Stimulated activated CD4-positive, alpha-beta T cell treated with anti-CD3 and anti-CD28 coated beads, Interleukin-4, amount 100 ng/mL, for 24 hours (primary cell): ENCODE measurements around the gene RAB1B.
A peak's percentile ranks its signal among the peaks of the same experiment; 100 is the strongest.

Experiments
- DNase-seq: peaks from one replicate; pipeline ENCODE4 v3.0.0-alpha.2; 2020

The RAB1B gene

DNA sequence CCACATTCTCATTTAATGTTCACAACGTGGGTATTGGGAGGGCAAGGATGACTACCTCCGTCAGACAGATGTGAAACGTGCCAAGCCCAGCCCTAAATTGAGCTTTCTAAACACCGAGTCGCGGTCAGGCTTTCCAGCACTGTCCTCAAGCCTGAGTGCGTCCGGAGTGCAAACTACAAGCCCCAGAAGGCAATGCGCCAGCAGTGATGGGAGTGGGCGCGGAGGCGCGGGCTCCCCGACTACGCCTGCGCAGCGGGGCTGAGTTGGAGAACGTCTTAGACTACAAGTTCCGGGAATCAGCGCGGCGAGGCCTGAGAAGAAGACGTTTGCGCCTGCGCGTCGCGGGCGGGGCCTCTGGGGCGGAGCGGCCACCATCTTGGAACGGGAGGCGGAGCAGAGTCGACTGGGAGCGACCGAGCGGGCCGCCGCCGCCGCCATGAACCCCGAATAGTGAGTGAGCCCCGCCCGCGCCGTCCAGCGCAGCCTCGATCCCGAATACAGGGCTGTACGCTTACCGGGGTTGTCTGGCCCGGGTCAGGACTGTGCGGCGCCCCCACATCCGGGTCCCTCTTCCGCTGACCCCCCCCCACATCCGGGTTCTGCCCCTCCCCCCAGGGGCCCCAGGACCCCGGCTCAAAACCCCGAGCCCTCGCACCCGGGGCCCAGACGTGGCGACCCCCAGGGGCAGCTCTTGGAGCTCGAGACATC lies at the start of gene RAB1B:
TSS of gene RAB1B (plus strand) at position 396 of the 708 bp plus-strand sequence. CDS start at position 437, 41 bp downstream.
- peak; percentile 100 for DNase-seq

DNA sequence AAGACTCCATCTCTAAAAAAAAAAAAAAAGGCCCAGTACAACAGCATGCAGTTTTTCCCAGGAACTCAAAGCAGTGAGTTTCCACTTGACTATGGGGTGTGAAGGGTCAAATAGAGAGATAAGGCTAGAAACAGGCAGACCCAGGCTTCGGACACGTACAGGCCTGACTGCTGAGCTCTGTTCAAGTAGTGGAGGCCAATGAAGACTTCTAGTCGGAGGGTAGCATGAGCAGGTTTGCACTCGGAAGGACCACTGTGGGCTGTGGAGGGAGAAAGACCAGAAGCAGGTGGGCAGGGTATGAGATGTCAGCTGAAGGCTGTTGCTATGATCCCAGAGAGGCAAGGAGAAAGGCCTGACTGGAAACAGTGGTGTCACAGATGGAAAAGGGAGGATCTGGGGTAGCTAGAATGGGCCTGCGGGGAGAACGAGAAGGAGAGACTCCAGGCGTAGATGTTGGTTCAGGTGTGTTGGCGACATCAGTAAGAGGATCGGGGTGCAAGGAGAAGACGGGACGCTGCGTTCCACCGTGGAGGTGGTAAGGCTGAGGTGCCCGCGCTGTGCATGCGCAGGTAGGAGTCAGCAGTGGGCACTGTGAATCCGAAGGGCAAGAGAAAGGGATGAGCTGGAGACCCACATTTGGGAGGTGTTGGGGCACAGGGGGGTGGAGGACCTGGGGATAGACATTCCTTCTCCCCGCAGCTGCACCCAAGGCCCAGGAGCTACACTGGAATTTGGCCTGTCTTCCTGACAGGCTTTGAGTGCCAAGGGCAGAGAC lies 49.4 kb upstream of the RAB1B start:
- no peak for DNase-seq

DNA sequence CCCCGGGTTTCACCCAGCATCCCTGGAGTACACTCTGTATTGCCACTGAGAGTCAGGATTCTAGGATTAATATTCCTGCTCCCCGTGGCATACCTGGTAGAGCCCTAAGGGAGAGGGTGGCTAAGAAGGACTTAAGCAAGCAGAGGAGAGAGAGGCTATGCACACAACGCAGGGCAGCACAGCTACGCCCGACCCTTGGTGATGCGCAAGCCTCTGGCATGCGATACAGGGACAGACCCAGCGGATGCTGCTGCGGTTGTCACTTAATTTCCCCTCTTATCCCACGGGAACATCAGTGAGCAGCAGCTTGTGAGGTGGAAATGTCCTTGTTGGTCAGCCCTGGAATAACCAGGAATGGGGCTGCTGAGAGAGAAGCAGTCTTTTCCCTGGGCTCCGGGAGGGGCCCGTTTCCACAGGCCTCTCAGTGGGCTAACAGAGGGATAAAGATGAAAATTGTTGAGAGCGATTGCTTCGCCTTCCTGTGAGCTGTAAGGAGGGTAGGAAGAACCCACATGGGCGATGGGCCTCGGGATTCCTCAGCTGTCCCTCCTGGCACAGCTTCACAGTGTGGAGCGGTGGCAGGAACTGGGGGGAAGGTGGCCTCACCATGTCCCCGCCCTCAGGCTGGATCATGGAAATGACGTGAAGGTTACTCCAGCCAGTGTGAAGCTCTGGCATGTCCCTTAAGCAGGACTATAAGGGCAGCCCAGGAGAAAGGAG lies 48.4 kb upstream of the RAB1B start:
- DNase-seq: no peak

DNA sequence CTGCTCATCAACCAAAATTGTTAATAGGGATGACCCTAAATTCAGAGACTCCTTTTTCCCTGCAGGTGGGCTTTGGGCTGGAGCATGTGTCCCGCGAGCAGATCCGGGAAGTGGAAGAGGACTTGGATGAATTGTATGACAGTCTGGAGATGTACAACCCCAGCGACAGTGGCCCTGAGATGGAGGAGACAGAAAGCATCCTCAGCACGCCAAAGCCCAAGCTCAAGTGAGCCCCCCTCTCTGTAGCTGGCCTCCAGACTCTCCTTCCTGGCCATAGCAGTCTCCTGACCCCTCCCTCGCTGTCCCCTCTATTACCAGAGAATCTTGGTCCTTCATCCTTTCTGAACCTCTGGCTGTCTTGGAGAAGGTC lies 47.9 kb upstream of the RAB1B start:
- DNase-seq: no peak

DNA sequence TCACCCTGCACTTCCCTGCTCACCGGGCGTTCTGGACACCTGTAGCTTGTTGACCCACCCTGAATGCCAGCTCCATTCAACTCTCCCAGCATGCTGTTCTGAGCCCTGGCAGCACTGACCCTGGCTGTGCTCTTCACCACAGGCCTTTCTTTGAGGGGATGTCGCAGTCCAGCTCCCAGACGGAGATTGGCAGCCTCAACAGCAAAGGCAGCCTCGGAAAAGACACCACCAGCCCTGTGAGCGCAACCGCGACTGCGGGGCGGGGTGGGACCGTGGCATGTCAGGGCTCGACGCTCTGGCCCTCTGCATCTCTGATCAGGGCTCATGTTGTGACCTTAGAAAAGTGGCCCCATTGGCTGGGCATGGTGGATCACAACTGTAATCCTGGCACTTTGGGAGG lies 47.4 kb upstream of the RAB1B start:
- no peak for DNase-seq

DNA sequence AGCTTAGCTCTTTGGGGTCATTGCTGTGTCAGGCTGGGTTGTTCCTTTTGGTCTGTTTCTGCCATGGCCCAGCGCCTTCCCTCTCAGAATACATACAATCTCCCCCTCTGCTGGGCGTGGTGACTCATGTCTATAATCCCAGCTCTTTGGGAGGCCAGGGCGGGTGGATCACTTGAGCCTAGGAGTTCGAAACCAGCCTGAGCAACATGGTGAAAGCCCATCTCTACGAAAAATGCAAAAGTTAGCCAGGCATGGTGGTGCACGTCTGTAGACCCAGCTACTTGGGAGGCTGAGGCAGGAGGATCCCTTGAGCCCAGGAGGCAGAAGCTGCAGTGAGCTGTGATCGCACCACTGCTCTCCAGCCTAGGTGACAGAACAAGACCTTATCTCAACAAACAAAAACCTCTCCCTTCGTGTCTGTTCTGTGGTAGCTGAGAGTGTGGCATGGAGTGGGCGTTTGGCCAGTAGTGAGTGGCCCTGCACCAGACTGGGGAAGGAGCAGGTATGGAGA lies 46.7 kb upstream of the RAB1B start:
- no peak for DNase-seq

DNA sequence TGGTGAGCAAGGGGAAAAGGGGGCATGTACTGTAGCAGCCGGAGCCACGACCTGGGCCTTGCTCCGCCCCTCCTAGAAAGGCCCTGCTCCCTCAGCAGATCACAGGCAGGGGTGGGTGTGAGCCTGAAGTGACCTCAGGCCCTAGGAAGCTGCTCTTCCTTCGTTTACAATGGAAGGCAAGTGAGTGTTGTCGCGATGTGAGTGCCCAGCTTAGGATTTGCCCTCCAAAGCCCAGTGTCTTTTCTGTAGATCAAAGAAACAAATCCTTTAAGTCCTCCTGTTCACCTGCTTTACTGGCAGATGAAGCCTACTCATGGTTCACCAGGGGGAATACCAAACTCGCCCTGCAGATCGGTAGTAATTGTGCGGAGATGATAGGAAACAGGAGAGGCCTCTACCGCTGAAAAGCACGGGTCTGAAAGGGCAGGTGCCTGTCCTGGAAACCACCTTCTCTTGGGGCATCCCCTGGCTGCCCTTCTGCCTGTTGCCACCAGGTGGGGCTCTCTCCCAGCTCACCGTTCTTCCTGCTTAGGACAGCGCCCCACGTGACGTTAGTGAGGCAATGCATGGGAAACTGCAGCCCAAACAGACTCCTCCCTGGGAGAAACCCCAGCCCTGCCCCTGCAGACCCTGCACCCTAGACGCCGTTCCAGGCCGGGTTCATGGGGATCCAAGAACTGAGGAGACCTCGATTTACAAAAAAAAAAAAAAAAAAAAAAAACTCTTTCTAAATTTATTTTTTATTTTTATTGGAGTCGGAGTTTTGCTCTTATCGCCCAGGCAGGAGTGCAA lies 45.9 kb upstream of the RAB1B start:
- DNase-seq: peak; percentile 94

DNA sequence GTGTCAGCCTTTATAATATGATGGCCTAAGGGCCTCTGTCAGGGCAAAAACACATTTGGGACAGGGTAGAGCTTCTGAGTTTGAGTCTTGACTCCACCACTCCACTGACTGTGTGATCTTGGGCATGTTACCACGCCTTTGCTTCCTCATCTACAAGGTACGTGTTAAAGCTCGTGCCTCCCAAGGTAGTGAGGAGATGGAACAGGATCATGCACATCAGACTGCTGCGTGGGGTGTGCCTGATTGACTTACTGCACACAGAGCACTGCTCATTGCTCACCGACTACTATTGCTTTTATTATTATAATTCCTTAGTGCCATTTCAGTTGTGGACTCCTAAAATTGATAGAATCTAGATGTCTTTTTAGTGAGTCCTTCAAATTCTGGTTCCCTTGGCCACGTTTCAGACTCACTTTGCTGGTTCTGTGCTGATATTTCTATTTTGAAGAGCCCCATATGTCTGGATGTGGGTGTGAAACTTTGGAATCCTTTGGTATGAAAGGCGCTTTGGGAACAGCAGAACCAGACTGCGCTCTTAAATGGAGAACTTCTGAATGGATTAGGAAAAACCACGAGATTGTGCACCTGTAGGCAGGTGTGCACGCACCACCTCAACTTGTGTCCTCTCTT lies 44.1 kb upstream of the RAB1B start:
- DNase-seq: no peak

DNA sequence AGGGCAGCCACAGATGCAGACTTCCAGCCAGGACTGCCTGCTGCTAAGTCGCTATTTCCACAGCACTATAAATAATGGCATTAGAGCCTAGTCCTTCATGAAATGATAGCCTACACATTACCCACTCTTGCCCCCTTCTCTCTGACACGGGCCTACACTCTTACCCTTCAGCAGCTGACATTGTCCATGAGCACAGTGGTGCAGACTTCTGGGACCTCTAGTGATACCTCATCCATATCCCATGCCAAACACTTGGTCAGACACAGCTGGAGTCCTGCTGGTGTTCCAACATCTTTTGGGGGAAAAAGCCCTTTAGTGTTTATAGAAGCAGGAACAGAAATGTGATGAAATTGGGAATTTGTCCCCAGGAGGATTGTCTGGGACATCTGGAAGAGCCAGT lies 43.4 kb upstream of the RAB1B start:
- DNase-seq: no peak

DNA sequence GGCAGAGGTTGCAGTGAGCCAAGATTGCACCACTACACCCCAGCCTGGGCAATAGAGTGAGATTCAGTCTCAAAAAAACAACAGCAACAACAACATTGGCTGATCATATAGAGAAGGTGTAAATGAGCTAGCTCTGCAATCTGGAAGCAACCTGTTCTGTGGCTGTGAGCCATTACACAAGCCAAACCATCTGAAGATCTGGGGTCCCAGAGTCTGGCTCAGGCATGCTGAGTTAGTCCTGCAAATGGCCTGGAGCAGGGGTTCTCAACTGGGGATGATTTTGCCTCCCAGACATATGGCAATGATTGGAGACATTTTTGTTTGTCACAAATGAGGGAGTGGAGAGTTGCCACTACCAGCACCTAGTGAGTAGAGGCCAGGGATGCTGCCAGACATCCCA lies 42.3 kb upstream of the RAB1B start:
- DNase-seq: no peak

DNA sequence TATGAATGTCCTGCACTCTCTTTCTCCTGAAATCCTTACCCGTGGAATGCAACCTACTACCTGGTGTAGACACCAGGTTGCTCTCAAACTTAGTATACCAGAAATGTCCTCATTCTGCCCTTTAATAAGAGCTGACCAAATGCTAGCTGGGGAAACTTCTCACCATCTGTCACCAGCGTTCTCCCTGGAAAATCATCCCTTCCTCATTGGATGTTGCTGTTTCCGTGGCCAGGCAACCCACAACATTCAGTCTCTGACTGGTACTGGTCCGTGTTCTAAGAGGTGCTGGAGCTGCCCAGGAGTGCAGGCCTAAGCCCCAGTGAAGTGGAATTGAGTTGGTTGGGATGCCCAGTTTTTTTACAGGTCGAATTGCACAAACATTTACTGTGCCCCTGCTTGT lies 40.7 kb upstream of the RAB1B start:
- no peak for DNase-seq

DNA sequence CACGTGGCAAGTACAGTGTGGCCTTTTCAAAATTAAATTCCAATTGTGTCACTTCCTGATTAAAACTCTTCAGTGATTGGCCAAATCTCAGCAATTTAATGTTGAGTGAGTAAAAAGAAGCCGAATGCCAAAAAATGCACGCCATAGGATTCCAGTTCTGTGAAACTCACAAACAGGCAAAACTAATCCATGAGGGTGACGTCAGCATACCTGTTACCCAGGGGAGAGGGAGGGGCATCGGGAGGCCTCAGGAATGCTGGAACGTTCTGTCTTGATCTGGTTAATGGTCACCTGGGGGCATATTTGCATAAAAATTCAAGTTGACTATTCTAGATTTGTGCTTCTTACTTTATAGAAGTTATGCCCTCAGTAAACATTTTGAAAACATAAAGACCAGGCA lies 39.9 kb upstream of the RAB1B start:
- DNase-seq: no peak

DNA sequence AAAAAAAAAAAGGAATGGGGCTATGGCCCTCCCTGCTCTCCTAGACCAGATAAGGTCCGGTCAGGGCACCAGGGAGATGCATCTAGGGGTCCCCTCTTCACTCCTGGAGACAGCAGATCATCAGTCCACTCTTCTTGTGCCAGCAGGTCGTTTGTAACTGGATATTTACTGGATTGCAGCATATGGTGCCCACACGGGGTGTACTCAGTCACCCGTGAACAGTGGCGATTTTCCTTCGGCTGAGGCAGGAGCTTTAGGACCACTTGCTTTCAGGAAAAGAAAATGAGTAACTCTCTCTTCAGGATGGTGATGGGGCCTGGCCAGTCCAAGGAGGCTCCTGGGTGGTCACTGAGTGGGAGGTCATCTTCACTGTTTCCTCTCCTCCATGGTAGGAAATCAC lies 38.3 kb upstream of the RAB1B start:
- no peak for DNase-seq

DNA sequence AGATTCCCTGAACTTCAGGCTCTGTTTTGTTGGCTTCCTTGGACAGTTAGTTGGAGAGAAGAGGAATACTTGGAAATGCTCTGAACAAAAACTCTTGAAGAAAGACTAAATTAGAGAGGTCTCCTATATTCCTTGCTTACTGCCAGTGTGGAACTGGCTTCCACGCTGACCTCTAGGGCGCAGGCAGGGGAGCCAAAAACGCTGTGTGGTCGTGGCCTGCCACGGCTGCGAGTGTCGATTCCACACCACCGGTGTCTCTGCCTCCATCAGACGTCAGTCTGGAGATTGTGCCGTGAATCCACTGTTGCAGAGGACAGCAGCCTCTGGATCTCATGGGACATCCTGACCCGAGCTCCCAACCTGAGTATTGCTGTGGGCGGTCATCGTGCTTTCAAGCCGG lies 37.5 kb upstream of the RAB1B start:
- no peak for DNase-seq

DNA sequence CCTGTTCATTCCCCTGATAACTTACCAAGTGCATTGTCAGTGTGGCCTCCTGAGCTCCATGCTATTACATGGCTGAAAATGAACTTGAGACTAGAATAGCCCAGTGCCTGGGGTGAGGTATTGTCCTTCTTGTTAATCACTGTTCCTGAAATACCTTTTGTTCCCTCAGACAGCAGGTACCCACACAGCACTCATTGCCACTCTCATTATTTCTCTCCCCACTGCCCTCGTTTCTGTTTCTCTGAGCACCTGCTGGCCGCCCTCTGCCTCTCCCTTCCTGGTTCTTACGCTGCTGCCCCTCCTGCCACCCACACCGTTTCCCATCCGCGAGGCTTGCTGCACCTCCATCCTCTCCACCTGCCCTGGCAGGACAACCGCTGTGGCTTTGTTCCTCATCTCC lies 36.9 kb upstream of the RAB1B start:
- no peak for DNase-seq

DNA sequence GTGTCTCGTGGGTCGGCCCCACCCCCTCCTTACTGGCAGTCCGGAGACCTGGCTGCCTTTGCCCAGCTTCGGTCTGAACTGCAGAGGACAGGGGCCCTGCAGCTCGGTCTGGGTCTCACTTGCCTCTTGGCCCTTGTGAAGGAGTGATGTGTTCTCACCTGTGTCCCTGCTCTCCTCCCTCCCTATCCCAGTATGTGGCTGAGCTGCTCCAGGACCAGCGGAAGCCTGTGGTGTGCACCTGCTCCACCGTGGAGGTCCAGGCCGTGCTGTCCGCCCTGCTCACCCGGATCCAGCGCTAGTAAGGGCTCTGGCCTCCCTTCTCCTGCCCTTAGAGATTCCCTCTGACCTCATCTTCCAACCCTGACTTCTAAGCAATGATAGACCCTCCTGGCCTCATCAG lies 35.7 kb upstream of the RAB1B start:
- no peak for DNase-seq

DNA sequence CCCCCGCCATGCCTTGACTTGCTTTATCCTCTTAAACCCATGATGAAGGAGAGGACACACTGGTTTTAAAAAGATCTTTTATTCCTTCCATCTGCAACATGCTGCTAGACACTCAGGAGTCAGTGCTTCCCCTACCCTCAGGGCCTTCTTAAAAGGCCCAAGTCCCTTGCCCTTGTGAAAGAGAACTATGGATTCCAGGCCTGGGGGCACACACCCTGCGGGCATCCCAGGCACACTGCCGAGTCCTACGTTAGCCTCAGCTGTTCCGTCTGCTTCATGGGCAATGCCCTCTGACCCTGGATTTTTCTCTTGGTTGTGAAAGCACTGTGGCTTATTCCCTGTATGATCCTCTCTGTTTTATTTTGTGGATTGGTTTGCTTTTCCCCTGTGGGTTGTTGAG lies 35.1 kb upstream of the RAB1B start:
- no peak for DNase-seq

DNA sequence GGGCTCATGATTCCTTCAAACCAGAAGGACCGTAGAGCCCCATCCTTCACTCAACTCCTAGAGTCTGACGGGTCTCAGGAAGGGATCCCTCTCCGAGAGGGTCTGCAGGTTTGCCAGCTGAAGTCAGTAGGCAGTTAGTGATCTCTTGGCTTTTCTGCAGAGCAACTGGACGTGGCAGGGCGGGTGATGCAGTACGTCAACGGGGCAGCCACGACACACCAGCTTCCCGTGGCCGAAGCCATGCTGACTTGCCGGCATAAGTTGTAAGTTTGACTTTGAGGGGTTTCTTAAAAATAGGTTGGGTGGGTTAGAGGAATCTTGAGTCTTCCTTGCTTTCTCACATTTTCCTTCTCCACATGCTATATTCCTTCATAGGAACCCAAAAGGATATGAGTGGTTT lies 33.3 kb upstream of the RAB1B start:
- no peak for DNase-seq

DNA sequence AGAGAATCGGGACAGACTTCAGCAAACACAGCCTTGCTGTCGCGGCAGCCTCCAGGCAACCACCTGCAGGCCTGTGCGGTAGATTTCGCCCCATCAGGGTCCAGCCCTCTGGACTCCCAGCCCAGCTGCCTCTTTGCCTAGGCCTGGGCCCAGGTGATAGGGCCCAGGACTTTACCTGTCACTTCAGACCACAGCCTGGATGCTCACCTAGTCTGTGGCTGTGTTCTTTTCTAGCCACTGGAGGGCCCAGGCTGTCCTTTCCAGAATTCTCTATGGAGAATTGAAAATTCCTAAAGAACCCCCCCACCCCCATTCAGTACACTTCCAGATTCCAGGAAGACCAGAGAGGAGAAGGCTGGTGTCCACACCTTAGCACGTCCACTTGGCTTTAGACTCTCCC lies 30.6 kb upstream of the RAB1B start:
- DNase-seq: no peak

DNA sequence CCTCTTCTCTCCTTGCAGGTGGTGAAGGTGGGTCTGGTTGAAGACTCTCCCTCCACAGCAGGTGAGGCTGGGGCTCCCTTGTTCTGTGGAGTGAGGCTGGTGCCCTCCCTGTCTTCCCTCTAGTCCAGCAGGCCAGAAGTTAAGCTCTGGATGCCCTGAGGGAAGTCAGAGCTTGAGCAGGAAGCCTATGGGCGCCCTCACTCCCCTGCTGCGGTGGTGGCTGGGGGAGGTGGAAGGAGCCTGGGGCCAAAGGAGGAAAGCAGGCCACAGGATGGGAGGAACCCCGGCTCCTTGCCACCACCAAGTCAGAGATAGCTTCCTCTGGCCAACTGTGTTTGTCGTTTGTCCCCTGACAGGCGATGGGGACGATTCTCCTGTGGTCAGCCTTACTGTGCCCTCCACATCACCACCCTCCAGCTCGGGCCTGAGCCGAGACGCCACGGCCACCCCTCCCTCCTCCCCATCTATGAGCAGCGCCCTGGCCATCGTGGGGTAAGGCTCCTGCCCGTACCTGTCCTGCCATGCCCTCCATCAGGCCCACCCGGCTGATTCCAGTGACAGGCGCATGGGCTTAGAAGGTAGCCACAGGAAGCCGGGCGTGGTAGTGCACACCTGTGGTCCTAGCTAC lies 29.5 kb upstream of the RAB1B start:
- DNase-seq: no peak

DNA sequence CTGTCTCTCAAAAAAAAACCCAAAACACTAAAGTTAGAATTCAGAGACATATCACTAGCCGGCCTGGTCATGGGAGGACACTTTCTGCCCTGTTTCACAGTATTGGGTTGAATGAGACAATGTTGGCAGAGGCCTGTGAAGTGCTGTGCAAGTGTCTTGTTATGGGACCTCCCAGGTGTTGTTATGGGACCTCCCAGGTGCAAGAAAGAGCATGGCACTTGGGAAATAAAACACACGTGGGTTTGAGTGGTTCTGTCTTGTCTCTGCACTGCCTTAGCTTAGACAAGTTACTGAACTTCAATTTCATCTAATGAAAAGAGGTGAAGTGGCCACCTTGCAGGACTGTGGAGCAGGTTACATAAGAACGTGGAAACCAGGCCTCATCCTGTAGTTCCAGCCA lies 28.9 kb upstream of the RAB1B start:
- no peak for DNase-seq
